Neuronal stem cell (in vitro differentiated cells): Measurements from ENCODE around the gene NPFFR2.
"Not testable (repeated sequence)": the region's sequence is repeated elsewhere in the genome, so short reads cannot be mapped to it uniquely, and the experiment has no call there.

Experiments
- DNase-seq: peaks from one replicate; pipeline ENCODE4 v3.0.0-alpha.2; 2013; ENCODE audit warnings: low spot score
- H2AFZ ChIP-seq: one replicate; pipeline ENCODE4 v1.6.1; 2013; ENCODE audit warnings: mild to moderate bottlenecking, low read length, inconsistent platforms
- H2AK5ac ChIP-seq: 2 replicates; pipeline ENCODE4 v1.6.1; 2013; ENCODE audit warnings: low read depth, mild to moderate bottlenecking, inconsistent platforms, low read length, moderate library complexity, mixed read lengths
- H2BK120ac ChIP-seq: 2 replicates; pipeline ENCODE4 v1.6.1; 2013; ENCODE audit warnings: low read depth, mild to moderate bottlenecking, inconsistent platforms, low read length, moderate library complexity, mixed read lengths
- H2BK12ac ChIP-seq: one replicate; pipeline ENCODE4 v1.6.1; 2013; ENCODE audit warnings: low read length, inconsistent platforms
- H2BK15ac ChIP-seq: 2 replicates; pipeline ENCODE4 v1.6.1; 2013; ENCODE audit warnings: mild to moderate bottlenecking, low read length, inconsistent platforms, mixed read lengths
- H2BK5ac ChIP-seq: one replicate; pipeline ENCODE4 v1.6.1; 2013; ENCODE audit warnings: inconsistent platforms, mild to moderate bottlenecking, low read length, moderate library complexity
- H3K14ac ChIP-seq: one replicate; pipeline ENCODE4 v1.6.1; 2013; ENCODE audit warnings: low read length, inconsistent platforms
- H3K18ac ChIP-seq: 2 replicates; pipeline ENCODE4 v1.6.1; 2013; ENCODE audit warnings: low read length, inconsistent platforms
- H3K23ac ChIP-seq: 2 replicates; pipeline ENCODE4 v1.6.1; 2013; ENCODE audit warnings: low read depth, mild to moderate bottlenecking, mixed read lengths, low read length, inconsistent platforms; ENCODE audit not compliant: poor library complexity
- H3K27ac ChIP-seq: replicated peaks from 3 replicates; pipeline ENCODE4 v1.5.1; 2013; ENCODE audit warnings: low read length, inconsistent platforms
- H3K27me3 ChIP-seq, 3 experiments: 2 replicates each; pipeline ENCODE4 v1.6.1; 2013; ENCODE audit warnings: low read length in 3 of 3, mild to moderate bottlenecking in 2 of 3, inconsistent platforms in 1 of 3, low read depth in 1 of 3, mixed read lengths in 1 of 3, moderate library complexity in 1 of 3; ENCODE audit not compliant: control insufficient read depth in 3 of 3, insufficient read depth in 3 of 3
- H3K36me3 ChIP-seq, 2 donors: replicated peaks in 1 of 2; 2 replicates each; pipeline ENCODE4 v1.6.1; 2013; ENCODE audit warnings: low read length in 2 of 2; ENCODE audit not compliant: control insufficient read depth in 2 of 2, insufficient read depth in 2 of 2
- H3K4ac ChIP-seq: 2 replicates; pipeline ENCODE4 v1.6.1; 2013; ENCODE audit warnings: inconsistent platforms, mild to moderate bottlenecking, low read length, moderate library complexity
- H3K4me1 ChIP-seq, 2 donors: 1 replicate in 1 of 2; 2 replicates in 1 of 2; pipeline ENCODE4 v1.6.1; 2013; ENCODE audit warnings: low read length in 2 of 2, low read depth in 1 of 2; ENCODE audit not compliant: control insufficient read depth in 2 of 2, insufficient read depth in 1 of 2
- H3K4me2 ChIP-seq: one replicate; pipeline ENCODE4 v1.6.1; 2013; ENCODE audit warnings: mild to moderate bottlenecking, low read length, inconsistent platforms; ENCODE audit not compliant: insufficient read depth, poor library complexity, severe bottlenecking
- H3K4me3 ChIP-seq, 2 donors: 2 replicates each; pipeline ENCODE4 v1.5.1; 2013; ENCODE audit warnings: low read length in 2 of 2, mild to moderate bottlenecking in 2 of 2, inconsistent platforms in 1 of 2, moderate library complexity in 1 of 2
- H3K79me1 ChIP-seq: one replicate; pipeline ENCODE4 v1.6.1; 2013; ENCODE audit warnings: low read depth, mild to moderate bottlenecking, inconsistent platforms, low read length, moderate library complexity
- H3K9ac ChIP-seq: one replicate; pipeline ENCODE4 v1.6.1; 2013; ENCODE audit warnings: mild to moderate bottlenecking, low read depth, low read length, inconsistent platforms; ENCODE audit not compliant: poor library complexity
- H3K9me3 ChIP-seq, 2 donors: replicated peaks in 1 of 2; 2 replicates each; pipeline versions ENCODE3 to v1.6.1; 2013; ENCODE audit warnings: low read length in 2 of 2, mild to moderate bottlenecking in 2 of 2, inconsistent platforms in 1 of 2, low read depth in 1 of 2, mixed read lengths in 1 of 2, moderate library complexity in 1 of 2; ENCODE audit not compliant: control insufficient read depth in 2 of 2, insufficient read depth in 1 of 2
- H4K8ac ChIP-seq: one replicate; pipeline ENCODE4 v1.6.1; 2013; ENCODE audit warnings: low read depth, mild to moderate bottlenecking, inconsistent platforms, low read length, moderate library complexity
- H4K91ac ChIP-seq: one replicate; pipeline ENCODE4 v1.6.1; 2013; ENCODE audit warnings: low read length, low read depth, mild to moderate bottlenecking, inconsistent platforms; ENCODE audit not compliant: poor library complexity
- WGBS, 2 donors: extraction: QIAGEN DNeasy Blood & Tissue Kit; methylation state at CpG; one replicate each; pipeline ENCODE4 v1.1.7; 2013; ENCODE audit warnings: missing lambda C conversion rate in 2 of 2, mixed read lengths in 1 of 2; ENCODE audit not compliant: insufficient read length in 2 of 2, insufficient replicate concordance in 1 of 2; ENCODE audit errors: extremely low coverage in 2 of 2; 5-methylcytosine and 5-hydroxymethylcytosine counted together

The NPFFR2 gene

GRCh38 chr4:72169285-72169684 is 137.5 kb downstream of the NPFFR2 start:
- H2BK15ac ChIP-seq, H3K9me3 ChIP-seq, H3K4me2 ChIP-seq, DNase-seq, H3K4me3 ChIP-seq, H3K9ac ChIP-seq, H3K18ac ChIP-seq, H3K23ac ChIP-seq, H3K4me1 ChIP-seq, H2AK5ac ChIP-seq, H3K4ac ChIP-seq, H3K27me3 ChIP-seq, H3K27ac ChIP-seq, H3K79me1 ChIP-seq, H4K8ac ChIP-seq, H4K91ac ChIP-seq, H2BK120ac ChIP-seq, H3K14ac ChIP-seq, H2AFZ ChIP-seq, H2BK5ac ChIP-seq, H2BK12ac ChIP-seq, H3K36me3 ChIP-seq: not testable (repeated sequence)
- WGBS, 2 donors, result no CpG with 5 or more reads among the region's 14 CpGs

GRCh38 chr4:72169861-72170260 is 138.1 kb downstream of the NPFFR2 start:
- Histone ChIP-seq H2AFZ (no peak overlapping the region), H3K23ac (no peak overlapping the region), H3K4me2 (no peak overlapping the region), H2BK5ac (no peak overlapping the region), H3K36me3 (no peaks in the 10 kb centered on the region), H2BK15ac (no peak overlapping the region), H3K27ac (no peak overlapping the region), H3K9me3 (no peaks in the 10 kb centered on the region), H3K18ac (no peak overlapping the region), H3K9ac (no peak overlapping the region), H2BK12ac (no peak overlapping the region), H3K4ac (no peak overlapping the region), H3K27me3 (no peaks in the 10 kb centered on the region), H4K91ac (no peak overlapping the region), H4K8ac (no peak overlapping the region), H2BK120ac (no peak overlapping the region), H3K4me3 (no peak overlapping the region), H3K14ac (no peak overlapping the region), H2AK5ac (no peak overlapping the region), H3K79me1 (no peaks in the 10 kb centered on the region), H3K4me1 (no peaks in the 10 kb centered on the region)
- no CpG with 5 or more reads among the region's 3 CpGs for WGBS, 2 donors
- no peak for DNase-seq

- H2AFZ ChIP-seq, result no peak overlapping the region
- no peaks in the 10 kb centered on the region for H3K36me3 ChIP-seq
- H3K9me3 ChIP-seq, result no peaks in the 10 kb centered on the region
- H2BK15ac ChIP-seq, result no peak overlapping the region
- H4K91ac ChIP-seq, result no peak overlapping the region
- no CpG with 5 or more reads among the region's 1 CpG for WGBS, 2 donors
- no peak overlapping the region for H2AK5ac ChIP-seq
- H2BK5ac ChIP-seq, result no peak overlapping the region
- no peaks in the 10 kb centered on the region for H3K79me1 ChIP-seq
- no peak overlapping the region for H3K27ac ChIP-seq
- H3K4me2 ChIP-seq, result no peak overlapping the region
- no peak overlapping the region for H2BK12ac ChIP-seq
- H3K14ac ChIP-seq, result no peak overlapping the region
- H3K4me1 ChIP-seq, result no peaks in the 10 kb centered on the region
- no peak overlapping the region for H3K23ac ChIP-seq
- no peak overlapping the region for H3K18ac ChIP-seq
- no peak for DNase-seq
- no peak overlapping the region for H3K4me3 ChIP-seq
- no peak overlapping the region for H3K4ac ChIP-seq
- no peaks in the 10 kb centered on the region for H3K27me3 ChIP-seq
- H4K8ac ChIP-seq, result no peak overlapping the region
- no peak overlapping the region for H2BK120ac ChIP-seq
- no peak overlapping the region for H3K9ac ChIP-seq
Observed at GRCh38 chr4:72171761-72172160, 140.0 kb downstream of the NPFFR2 start.

GRCh38 chr4:72179342-72179741 is 147.5 kb downstream of the NPFFR2 start:
- no peak overlapping the region for H2BK5ac ChIP-seq
- H2BK15ac ChIP-seq, result no peak overlapping the region
- H3K4me3 ChIP-seq, result no peak overlapping the region
- no peaks in the 10 kb centered on the region for H3K27me3 ChIP-seq
- no peak overlapping the region for H3K9ac ChIP-seq
- H3K9me3 ChIP-seq, result no peaks in the 10 kb centered on the region
- no peaks in the 10 kb centered on the region for H3K36me3 ChIP-seq
- no peak overlapping the region for H3K4ac ChIP-seq
- no peak overlapping the region for H2AFZ ChIP-seq
- H3K14ac ChIP-seq, result no peak overlapping the region
- no CpG with 5 or more reads among the region's 1 CpG for WGBS, 2 donors
- no peak for DNase-seq
- H3K4me1 ChIP-seq, result no peaks in the 10 kb centered on the region
- H3K23ac ChIP-seq, result no peak overlapping the region
- H4K8ac ChIP-seq, result no peak overlapping the region
- H3K18ac ChIP-seq, result no peak overlapping the region
- H4K91ac ChIP-seq, result no peak overlapping the region
- H2BK12ac ChIP-seq, result no peak overlapping the region
- no peaks in the 10 kb centered on the region for H3K79me1 ChIP-seq
- H2BK120ac ChIP-seq, result no peak overlapping the region
- no peak overlapping the region for H2AK5ac ChIP-seq
- H3K4me2 ChIP-seq, result no peak overlapping the region
- no peak overlapping the region for H3K27ac ChIP-seq
